Loucy (cell line): ENCODE results near the gene CCDC38.

ENCODE experiments used
- H2AFZ ChIP-seq: fragments of 200-600 bp; sonication (generic); 2 replicates; pipeline ENCODE4 v1.6.0; 2016; ENCODE audit warnings: antibody characterized with exemption, mild to moderate bottlenecking, low read length, moderate library complexity
- H3F3A ChIP-seq: fragments of 200-600 bp; 2 replicates; pipeline ENCODE4 v1.6.0; 2016; ENCODE audit warnings: antibody characterized with exemption, low read depth, mild to moderate bottlenecking
- H3K27me3 ChIP-seq: fragments of 200-600 bp; sonication (generic); 2 replicates; pipeline ENCODE4 v1.6.1; 2014; ENCODE audit warnings: low read length, mild to moderate bottlenecking; ENCODE audit not compliant: insufficient read depth, poor library complexity, severe bottlenecking
- H3K36me3 ChIP-seq: fragments of 200-600 bp; sonication (generic); 2 replicates; pipeline ENCODE4 v1.6.1; 2016; ENCODE audit warnings: low read length; ENCODE audit not compliant: insufficient read depth
- H3K4me1 ChIP-seq: fragments of 200-600 bp; sonication (generic); 2 replicates; pipeline ENCODE4 v1.5.1; 2014; ENCODE audit warnings: low read length, mild to moderate bottlenecking; ENCODE audit not compliant: insufficient read depth, poor library complexity, severe bottlenecking
- H3K4me2 ChIP-seq: fragments of 200-600 bp; sonication (generic); 2 replicates; pipeline ENCODE4 v1.6.0; 2014; ENCODE audit warnings: antibody characterized with exemption, low read length, low read depth, mild to moderate bottlenecking; ENCODE audit not compliant: poor library complexity, severe bottlenecking
- H3K4me3 ChIP-seq: fragments of 200-600 bp; sonication (generic); 2 replicates; pipeline ENCODE4 v1.5.1; 2014; ENCODE audit warnings: low read length, mild to moderate bottlenecking, mixed read lengths; ENCODE audit not compliant: poor library complexity, severe bottlenecking
- H3K79me2 ChIP-seq: fragments of 200-600 bp; sonication (generic); 2 replicates; pipeline ENCODE4 v1.6.1; 2014; ENCODE audit warnings: low read length; ENCODE audit not compliant: insufficient read depth
- H3K9ac ChIP-seq: fragments of 200-600 bp; sonication (generic); 2 replicates; pipeline ENCODE4 v1.6.0; 2014; ENCODE audit warnings: mild to moderate bottlenecking, low read depth, low read length, moderate library complexity; ENCODE audit not compliant: poor library complexity, severe bottlenecking
- H3K9me2 ChIP-seq: fragments of 200-600 bp; sonication (generic); replicated peaks from 2 replicates; pipeline ENCODE4 v1.6.1; 2016; ENCODE audit warnings: low read depth, low read length, mixed read lengths
- H3K9me3 ChIP-seq: fragments of 200-600 bp; sonication (generic); 2 replicates; pipeline ENCODE4 v1.6.1; 2014; ENCODE audit warnings: mild to moderate bottlenecking, antibody characterized with exemption, low read length, low read depth; ENCODE audit not compliant: insufficient read depth
- H4K20me1 ChIP-seq: fragments of 200-600 bp; sonication (generic); 2 replicates; pipeline ENCODE4 v1.6.0; 2014; ENCODE audit warnings: antibody characterized with exemption, low read length, mild to moderate bottlenecking; ENCODE audit not compliant: insufficient read depth, poor library complexity, severe bottlenecking
- CTCF ChIP-seq: fragments of 200-600 bp; sonication (generic); conservative IDR thresholded peaks from 2 replicates; pipeline ENCODE4 v1.5.1; 2014; ENCODE audit warnings: mild to moderate bottlenecking, antibody characterized with exemption, low read length
- EZH2phosphoT487 ChIP-seq: fragments of 200-600 bp; IDR thresholded peaks from 2 replicates; pipeline ENCODE4 v1.6.1; 2018; ENCODE audit warnings: antibody characterized with exemption, mild to moderate bottlenecking, moderate library complexity, borderline replicate concordance

The CCDC38 gene

GRCh38 chr12:95975491-95975890, 33.1 kb upstream of the CCDC38 start:
- H3F3A ChIP-seq: no peaks in the 10 kb centered on the region
- no peaks in the 10 kb centered on the region for H4K20me1 ChIP-seq
- H3K79me2 ChIP-seq: no peaks in the 10 kb centered on the region
- no peaks in the 10 kb centered on the region for H3K4me1 ChIP-seq
- no peaks in the 10 kb centered on the region for H3K36me3 ChIP-seq
- no peak overlapping the region for H2AFZ ChIP-seq
- no peaks in the 10 kb centered on the region for H3K27me3 ChIP-seq
- no peaks in the 10 kb centered on the region for H3K9me3 ChIP-seq
- H3K9ac ChIP-seq: no peak overlapping the region
- H3K9me2 ChIP-seq: no peaks in the 10 kb centered on the region
- H3K4me3 ChIP-seq: no peak overlapping the region
- no peak overlapping the region for H3K4me2 ChIP-seq
- TF ChIP-seq EZH2phosphoT487 (no peak), CTCF (no peak)

GRCh38 chr12:95974358-95974757, 31.9 kb upstream of the CCDC38 start:
- no peaks in the 10 kb centered on the region for H4K20me1 ChIP-seq
- no peaks in the 10 kb centered on the region for H3K79me2 ChIP-seq
- no peak overlapping the region for H3K4me2 ChIP-seq
- no peaks in the 10 kb centered on the region for H3K36me3 ChIP-seq
- no peaks in the 10 kb centered on the region for H3K9me2 ChIP-seq
- no peak overlapping the region for H3K4me3 ChIP-seq
- H3F3A ChIP-seq: no peaks in the 10 kb centered on the region
- H3K4me1 ChIP-seq: no peaks in the 10 kb centered on the region
- H3K9ac ChIP-seq: no peak overlapping the region
- no peaks in the 10 kb centered on the region for H3K9me3 ChIP-seq
- no peaks in the 10 kb centered on the region for H3K27me3 ChIP-seq
- H2AFZ ChIP-seq: no peak overlapping the region
- TF ChIP-seq CTCF (no peak), EZH2phosphoT487 (no peak)

- no peaks in the 10 kb centered on the region for H3K36me3 ChIP-seq
- H3K9me3 ChIP-seq: no peaks in the 10 kb centered on the region
- H3K4me1 ChIP-seq: no peaks in the 10 kb centered on the region
- TF ChIP-seq CTCF (no peak), EZH2phosphoT487 (no peak)
- no peak overlapping the region for H3K9ac ChIP-seq
- H3K27me3 ChIP-seq: no peaks in the 10 kb centered on the region
- H4K20me1 ChIP-seq: no peaks in the 10 kb centered on the region
- no peaks in the 10 kb centered on the region for H3K9me2 ChIP-seq
- H2AFZ ChIP-seq: no peak overlapping the region
- H3K79me2 ChIP-seq: no peaks in the 10 kb centered on the region
- no peak overlapping the region for H3K4me2 ChIP-seq
- no peaks in the 10 kb centered on the region for H3F3A ChIP-seq
- no peak overlapping the region for H3K4me3 ChIP-seq
These were observed 30.5 kb upstream of the CCDC38 start for GRCh38 chr12:95972832-95973456.
